Measurements from ENCODE around the gene DDO.

Gene DDO

GRCh38 chr6:110360676-110361075, 54.7 kb downstream of the DDO start:
- no peak for TF ChIP-seq CTCF (IDR thresholded peaks at IDR 0.05; ENCODE audit: low read depth, low read length)

GRCh38 chr6:110359556-110359955, 55.8 kb downstream of the DDO start:
- no peak overlapping the region for H3K4me3 ChIP-seq (ENCODE audit: low read depth, low read length)
- DNase-seq (ENCODE audit: low read depth, low spot score), result peak; percentile 35
- no peak for TF ChIP-seq CTCF (IDR thresholded peaks at IDR 0.05; ENCODE audit: low read depth, low read length)
- in situ Hi-C loops (cut with HindIII; ENCODE audit: low sequenced_read_pairs), result no loop called here

More at GRCh38 chr6:110360676-110361075, 54.7 kb downstream of the DDO start:
- DNase-seq (ENCODE audit: low read depth, low spot score), result no peak
- in situ Hi-C loops (cut with HindIII; ENCODE audit: low sequenced_read_pairs), result no loop called here
- H3K4me3 ChIP-seq (ENCODE audit: low read depth, low read length), result no peak overlapping the region

- H3K4me3 ChIP-seq (ENCODE audit: low read depth, low read length), result peak overlapping the region; percentile 6
- no peak for TF ChIP-seq CTCF (IDR thresholded peaks at IDR 0.05; ENCODE audit: low read depth, low read length)
- DNase-seq (ENCODE audit: low read depth, low spot score), result no peak
- in situ Hi-C loops (cut with HindIII; ENCODE audit: low sequenced_read_pairs), result no loop called here
Observed at GRCh38 chr6:110358553-110359160, 56.7 kb downstream of the DDO start.

GRCh38 chr6:110357664-110358552, 57.5 kb downstream of the DDO start, which contains the start of gene METTL24:
METTL24 (minus strand) TSS chr6:110358349; CDS start chr6:110358272, 77 bp downstream.
- no peak for DNase-seq (ENCODE audit: low read depth, low spot score)
- peak within 1 kb of the TSS; percentile 22 for H3K4me3 ChIP-seq (ENCODE audit: low read depth, low read length)
- no peak for TF ChIP-seq CTCF (IDR thresholded peaks at IDR 0.05; ENCODE audit: low read depth, low read length)
- in situ Hi-C loops (cut with HindIII; ENCODE audit: low sequenced_read_pairs), result no loop called here

- in situ Hi-C loops (cut with HindIII; ENCODE audit: low sequenced_read_pairs), result no loop called here
- H3K4me3 ChIP-seq (ENCODE audit: low read depth, low read length), result peak overlapping the region; percentile 22
- DNase-seq (ENCODE audit: low read depth, low spot score), result no peak
- TF ChIP-seq CTCF (IDR thresholded peaks at IDR 0.05; ENCODE audit: low read depth, low read length), result no peak
Observed at GRCh38 chr6:110357298-110357663, 58.1 kb downstream of the DDO start.

GRCh38 chr6:110356778-110357177, 58.6 kb downstream of the DDO start:
- DNase-seq (ENCODE audit: low read depth, low spot score), result no peak
- H3K4me3 ChIP-seq (ENCODE audit: low read depth, low read length), result no peak overlapping the region
- no peak for TF ChIP-seq CTCF (IDR thresholded peaks at IDR 0.05; ENCODE audit: low read depth, low read length)
- in situ Hi-C loops (cut with HindIII; ENCODE audit: low sequenced_read_pairs), result no loop called here

Data from astrocyte of the spinal cord (primary cell).